ENCODE measurements around the gene ARHGEF11.
"Not testable (repeated sequence)": the region's sequence is repeated elsewhere in the genome, so short reads cannot be mapped to it uniquely, and the experiment has no call there.

ARHGEF11 gene

GRCh38 chr1:156929596-156930238, 115.8 kb downstream of the ARHGEF11 start:
- no peak for DNase-seq (ENCODE audit: low spot score)

GRCh38 chr1:156928043-156928602, 117.4 kb downstream of the ARHGEF11 start:
- no peak for DNase-seq (ENCODE audit: low spot score)

DNA sequence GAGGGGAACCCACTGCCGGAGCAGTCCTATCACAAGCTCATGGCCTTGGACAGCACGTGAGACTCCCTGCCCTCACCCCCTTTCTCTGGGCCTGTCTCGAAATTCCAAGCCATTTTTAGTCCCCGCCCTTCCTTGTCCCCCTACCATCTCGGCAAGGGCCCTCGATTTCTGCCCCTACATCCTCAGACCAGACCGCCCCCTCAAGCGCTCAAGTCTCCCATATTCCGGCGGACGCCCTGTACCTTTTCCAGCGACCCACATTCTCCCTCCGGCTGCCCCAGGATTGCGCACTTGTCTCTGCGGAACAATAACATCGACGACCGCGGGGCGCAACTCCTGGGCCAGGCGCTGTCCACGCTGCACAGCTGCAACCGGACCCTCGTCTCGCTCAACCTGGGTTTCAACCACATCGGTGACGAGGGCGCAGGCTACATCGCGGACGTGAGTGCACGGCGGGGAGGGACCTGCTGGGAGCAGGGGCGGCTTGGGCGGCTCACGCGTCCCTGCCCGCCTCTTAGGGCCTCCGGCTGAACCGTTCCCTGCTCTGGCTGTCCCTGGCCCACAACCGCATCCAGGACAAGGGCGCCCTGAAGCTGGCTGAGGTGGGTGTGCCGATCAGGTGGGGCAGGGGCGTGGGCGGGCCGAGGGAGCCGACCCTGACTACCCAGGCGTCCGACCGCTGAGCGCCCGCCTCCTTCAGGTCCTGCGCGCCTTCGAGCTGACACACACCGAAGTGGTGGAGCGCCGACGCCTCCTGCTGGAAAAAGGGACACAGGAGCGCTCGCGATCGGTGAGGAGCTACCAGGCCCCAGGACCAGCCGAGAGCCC, 118.1 kb downstream of the ARHGEF11 start:
- no peak for DNase-seq (ENCODE audit: low spot score)

GRCh38 chr1:156926695-156927094, 118.8 kb downstream of the ARHGEF11 start:
- DNase-seq (ENCODE audit: low spot score): not testable (repeated sequence)

GRCh38 chr1:156926175-156926574, 119.4 kb downstream of the ARHGEF11 start:
- no peak for DNase-seq (ENCODE audit: low spot score)

- DNase-seq (ENCODE audit: low spot score): no peak
Observed at GRCh38 chr1:156925154-156926010, 120.2 kb downstream of the ARHGEF11 start.

GRCh38 chr1:156924478-156925153, 120.9 kb downstream of the ARHGEF11 start:
- no peak for DNase-seq (ENCODE audit: low spot score)

GRCh38 chr1:156923670-156924477, 121.7 kb downstream of the ARHGEF11 start:
- DNase-seq (ENCODE audit: low spot score): no peak

- no peak for DNase-seq (ENCODE audit: low spot score)
Observed at GRCh38 chr1:156922986-156923669, 122.4 kb downstream of the ARHGEF11 start.

- DNase-seq (ENCODE audit: low spot score): no peak
Observed at GRCh38 chr1:156921053-156921529, 124.5 kb downstream of the ARHGEF11 start.

GRCh38 chr1:156920233-156921052, 125.1 kb downstream of the ARHGEF11 start, which contains the start of gene LRRC71:
LRRC71 (plus strand) TSS chr1:156920632; CDS start chr1:156920804, 172 bp downstream.
- DNase-seq (ENCODE audit: low spot score): peak; percentile 36

GRCh38 chr1:156914440-156914856, 131.1 kb downstream of the ARHGEF11 start:
- no peak for DNase-seq (ENCODE audit: low spot score)

GRCh38 chr1:156913809-156914387, 131.6 kb downstream of the ARHGEF11 start:
- DNase-seq (ENCODE audit: low spot score): no peak

DNA sequence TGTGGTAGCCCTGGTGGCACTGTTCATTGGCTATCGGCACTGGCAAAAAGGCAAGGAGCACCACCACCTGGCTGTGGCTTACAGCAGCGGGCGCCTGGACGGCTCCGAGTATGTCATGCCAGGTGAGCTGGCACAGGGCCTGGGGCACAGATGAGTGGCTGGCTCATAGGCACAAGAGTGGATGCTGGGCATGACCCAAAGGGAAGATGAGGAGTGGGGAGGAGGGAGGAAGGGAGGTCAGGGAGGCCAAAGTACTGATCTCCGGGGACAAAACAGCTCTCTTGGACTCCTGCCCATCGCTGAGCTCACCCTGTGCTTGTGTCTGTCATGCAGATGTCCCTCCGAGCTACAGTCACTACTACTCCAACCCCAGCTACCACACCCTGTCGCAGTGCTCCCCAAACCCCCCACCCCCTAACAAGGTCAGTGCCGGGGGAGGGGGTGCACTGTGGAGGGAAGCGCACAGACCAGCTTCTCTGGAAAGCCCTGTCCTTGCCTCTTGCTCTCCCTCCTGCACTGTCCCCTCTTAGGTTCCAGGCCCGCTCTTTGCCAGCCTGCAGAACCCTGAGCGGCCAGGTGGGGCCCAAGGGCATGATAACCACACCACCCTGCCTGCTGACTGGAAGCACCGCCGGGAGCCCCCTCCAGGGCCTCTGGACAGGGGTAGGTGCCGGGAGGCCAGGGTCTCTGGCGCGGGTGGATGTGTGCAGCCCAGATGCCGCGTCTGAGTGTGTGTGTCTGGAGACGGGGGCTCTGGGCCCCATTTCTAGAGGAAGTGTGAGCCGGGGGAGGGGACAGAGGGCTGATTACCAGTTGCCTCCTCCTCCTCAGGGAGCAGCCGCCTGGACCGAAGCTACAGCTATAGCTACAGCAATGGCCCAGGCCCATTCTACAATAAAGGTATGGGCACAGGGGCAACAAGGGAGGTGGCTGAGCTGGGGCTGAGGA, 132.4 kb downstream of the ARHGEF11 start:
- no peak for DNase-seq (ENCODE audit: low spot score)

DNA sequence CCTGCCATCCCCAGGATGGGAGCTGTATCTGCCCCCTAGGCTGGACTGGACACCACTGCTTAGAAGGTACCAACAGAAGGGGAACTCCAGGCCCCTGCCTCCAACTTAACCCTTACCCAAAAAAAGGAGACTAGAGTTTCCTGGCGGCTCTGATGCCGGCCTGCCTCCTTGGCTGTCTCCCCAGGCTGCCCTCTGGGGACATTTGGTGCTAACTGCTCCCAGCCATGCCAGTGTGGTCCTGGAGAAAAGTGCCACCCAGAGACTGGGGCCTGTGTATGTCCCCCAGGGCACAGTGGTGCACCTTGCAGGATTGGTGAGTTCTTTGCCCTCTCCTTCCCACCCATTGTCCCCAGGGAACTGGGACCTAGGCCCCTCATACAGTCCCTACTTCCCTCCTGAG, 133.2 kb downstream of the ARHGEF11 start:
- no peak for DNase-seq (ENCODE audit: low spot score)

GRCh38 chr1:156911577-156912298, 133.8 kb downstream of the ARHGEF11 start:
- DNase-seq (ENCODE audit: low spot score): no peak

- DNase-seq (ENCODE audit: low spot score): no peak
Observed at GRCh38 chr1:156910309-156910782, 135.2 kb downstream of the ARHGEF11 start.

All from putamen (tissue), 1 donor.